GM19238 (cell line): ENCODE measurements around the gene NDE1.
"Not testable (repeated sequence)": the region's sequence is repeated elsewhere in the genome, so short reads cannot be mapped to it uniquely, and the experiment has no call there.

Experiments used
- DNase-seq: peaks from one replicate; pipeline ENCODE4 v3.0.0; 2011; ENCODE audit warnings: low spot score; ENCODE audit not compliant: insufficient read length

Gene NDE1, protein sequence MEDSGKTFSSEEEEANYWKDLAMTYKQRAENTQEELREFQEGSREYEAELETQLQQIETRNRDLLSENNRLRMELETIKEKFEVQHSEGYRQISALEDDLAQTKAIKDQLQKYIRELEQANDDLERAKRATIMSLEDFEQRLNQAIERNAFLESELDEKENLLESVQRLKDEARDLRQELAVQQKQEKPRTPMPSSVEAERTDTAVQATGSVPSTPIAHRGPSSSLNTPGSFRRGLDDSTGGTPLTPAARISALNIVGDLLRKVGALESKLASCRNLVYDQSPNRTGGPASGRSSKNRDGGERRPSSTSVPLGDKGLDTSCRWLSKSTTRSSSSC

DNA sequence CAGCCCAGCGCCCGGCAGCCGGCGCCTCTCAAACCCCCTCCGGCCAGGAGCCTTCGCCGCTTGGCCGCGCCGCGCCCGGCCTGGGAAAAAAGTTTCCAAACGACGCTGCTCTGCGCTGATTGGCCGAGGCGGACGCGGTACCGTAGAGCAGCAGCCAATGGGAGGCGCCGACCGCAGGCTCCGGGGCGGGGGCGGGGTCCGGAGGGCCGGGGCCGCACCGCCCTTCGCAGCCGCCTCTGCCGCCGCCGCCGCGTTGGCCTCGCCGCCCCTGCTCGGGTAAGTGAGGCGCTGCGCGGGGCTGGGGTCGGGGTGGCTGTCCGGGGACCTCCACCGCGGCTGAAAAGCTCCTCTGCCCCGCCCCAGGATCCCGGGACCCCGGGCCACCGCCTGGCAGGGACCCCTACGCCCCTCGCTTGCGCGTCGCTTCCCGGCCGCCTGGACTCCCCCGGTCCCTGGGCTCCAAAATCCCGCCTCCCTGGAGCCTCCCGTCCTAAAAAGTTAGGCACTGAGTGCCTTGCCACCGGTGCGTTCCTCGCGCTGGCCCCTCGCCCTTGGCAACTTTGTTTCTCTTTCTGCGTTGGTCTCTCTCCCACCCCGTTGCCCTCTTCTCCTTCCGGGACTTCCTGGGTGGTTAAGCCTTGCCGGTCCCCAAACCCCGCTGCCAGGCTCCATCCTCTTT is at the start of gene NDE1:
TSS of gene NDE1 (plus strand) at position 227 of the 679 bp plus-strand sequence. CDS start 14,534 bp downstream, outside the sequence.
- peak; percentile 89 for DNase-seq

DNA sequence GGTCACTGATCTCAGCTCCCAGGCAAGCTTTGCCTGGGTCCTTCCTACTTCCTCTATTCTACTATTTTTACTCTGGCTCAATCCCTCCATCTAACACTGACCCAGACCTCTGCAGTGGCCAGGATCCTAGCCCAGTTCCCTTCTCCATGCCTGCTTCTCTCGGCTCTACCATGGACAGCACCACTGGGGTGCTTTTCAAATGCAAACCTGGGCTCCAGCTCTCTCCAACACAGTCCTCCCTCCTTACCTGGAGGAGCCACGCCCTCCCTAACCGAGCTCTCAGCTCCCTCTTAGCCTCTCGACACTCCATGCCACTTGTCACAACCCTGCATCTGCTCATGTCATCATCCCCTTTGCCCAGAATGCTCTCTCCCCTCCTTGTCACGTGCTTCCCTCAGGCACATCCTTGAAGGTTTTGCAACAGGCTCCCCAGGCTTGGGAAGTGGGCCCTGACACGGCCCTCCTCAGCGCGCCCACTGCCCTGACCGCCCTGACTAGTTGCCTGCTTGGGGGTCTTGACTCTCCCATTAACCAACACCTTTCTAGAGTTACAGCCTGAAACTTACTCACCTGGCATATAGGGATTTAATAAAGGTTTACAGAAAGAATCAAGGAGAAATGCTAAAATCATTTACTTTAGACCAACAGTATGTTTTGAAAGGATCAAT is 48.7 kb upstream of the NDE1 start:
- DNase-seq: no peak

DNA sequence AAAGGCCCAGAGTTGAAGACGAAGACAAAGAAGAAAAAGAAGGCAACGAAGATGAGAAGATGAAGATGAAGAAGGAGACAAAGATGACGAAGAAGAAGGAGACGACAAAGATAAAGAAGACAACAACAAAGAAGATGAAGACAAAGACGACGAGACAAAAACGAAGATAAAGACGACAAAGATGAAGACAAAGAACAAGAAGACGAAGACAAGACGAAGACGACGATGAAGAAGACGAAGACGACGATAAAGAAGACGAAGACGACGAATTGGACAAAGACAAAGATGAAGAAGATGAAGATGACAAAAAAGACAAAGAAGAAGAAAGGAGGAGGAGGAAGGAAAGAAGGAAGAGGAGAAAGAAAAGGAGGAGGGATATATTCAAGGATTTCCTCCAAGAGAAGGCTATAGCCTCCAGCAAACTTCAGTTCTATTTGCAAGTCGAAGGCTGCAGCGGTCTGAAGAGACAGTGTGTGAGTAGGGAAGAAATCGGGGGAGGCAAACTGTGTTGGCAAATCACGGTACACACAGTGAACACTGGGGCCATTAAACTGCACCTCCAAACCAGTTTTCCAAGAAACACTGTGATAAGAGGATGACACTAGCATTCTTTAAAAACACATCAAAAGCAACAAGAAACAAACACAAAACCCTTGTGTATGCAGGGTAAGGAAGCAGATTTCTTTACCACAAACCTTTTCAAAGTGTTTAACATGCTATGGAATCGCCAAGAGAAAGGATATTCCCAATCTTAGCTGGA is 47.6 kb upstream of the NDE1 start:
- no peak for DNase-seq

DNA sequence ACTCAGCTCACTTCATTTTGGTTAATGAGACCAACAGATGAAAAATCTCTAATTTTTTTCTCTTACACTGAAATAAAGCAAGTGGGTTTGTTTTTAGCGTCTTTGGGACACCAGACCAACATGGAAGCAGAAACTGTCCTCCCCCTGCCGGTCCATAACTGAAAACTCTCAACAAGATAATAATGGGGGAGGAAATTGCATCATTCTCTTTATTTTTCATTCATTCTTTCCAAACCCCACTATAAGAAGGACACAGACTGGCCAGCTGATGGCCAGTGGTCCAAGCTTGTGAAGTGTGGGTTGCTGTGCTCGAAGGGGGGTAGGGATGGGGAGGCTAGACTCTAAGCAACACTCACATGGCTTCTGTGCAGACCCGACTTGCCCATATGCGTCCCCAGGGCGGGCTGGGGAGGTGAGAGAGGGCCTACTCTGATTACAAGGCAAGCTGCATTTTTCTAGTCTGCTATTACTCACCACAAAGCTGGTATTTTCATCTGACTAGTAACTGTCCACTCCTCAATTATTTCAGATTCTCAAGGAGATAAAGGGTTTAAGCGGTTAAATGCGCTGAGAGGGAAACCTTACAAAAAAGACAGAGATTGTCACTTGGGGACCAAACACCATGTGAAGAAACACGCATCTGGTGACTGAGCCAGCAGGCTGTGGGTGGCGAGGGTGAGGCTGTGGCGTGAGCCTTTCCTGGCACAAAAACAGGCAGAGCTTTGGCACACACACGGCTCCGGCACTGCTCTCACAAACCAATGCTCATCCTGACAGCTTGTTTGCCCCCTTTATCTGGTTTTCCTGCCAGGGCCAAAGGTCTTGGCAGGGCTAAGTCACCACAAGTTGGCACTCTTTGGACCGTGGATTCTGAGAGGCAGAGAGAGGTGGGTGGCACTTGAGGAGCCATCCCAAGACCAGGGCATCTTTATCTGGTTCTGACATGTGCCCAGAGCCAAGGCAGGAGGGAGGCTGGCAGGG is 45.3 kb upstream of the NDE1 start:
- no peak for DNase-seq

DNA sequence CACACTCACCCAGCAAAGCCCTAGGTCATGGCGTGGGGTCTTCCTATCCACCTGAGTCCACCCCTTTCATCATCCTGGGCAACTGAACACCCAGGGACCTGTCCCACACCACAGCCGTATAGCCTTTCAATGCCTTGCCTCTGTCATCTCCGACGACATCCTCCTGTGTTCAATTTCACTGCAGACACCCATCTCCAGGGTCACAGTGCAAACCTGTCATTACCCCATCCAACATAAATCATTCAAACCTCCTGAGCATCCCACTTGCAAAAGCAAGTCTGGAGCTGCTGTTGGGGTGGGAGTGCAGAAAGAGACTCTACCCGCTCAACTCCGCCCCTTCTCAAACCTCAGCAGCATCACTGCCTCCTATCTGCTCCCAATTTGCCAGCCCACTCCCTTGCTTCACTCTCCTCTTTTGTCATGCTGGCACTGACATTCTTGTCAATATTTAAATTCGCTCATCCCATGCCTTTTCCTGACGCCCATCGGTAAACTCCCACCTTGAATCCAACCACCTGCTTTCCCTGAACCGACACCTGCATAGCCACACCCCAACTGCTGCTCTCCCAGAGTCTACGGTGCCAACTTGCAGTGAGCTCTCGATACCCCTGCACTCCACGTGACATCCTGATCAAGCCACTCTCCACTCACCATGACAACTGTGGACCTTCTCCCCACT is 44.1 kb upstream of the NDE1 start:
- no peak for DNase-seq

DNA sequence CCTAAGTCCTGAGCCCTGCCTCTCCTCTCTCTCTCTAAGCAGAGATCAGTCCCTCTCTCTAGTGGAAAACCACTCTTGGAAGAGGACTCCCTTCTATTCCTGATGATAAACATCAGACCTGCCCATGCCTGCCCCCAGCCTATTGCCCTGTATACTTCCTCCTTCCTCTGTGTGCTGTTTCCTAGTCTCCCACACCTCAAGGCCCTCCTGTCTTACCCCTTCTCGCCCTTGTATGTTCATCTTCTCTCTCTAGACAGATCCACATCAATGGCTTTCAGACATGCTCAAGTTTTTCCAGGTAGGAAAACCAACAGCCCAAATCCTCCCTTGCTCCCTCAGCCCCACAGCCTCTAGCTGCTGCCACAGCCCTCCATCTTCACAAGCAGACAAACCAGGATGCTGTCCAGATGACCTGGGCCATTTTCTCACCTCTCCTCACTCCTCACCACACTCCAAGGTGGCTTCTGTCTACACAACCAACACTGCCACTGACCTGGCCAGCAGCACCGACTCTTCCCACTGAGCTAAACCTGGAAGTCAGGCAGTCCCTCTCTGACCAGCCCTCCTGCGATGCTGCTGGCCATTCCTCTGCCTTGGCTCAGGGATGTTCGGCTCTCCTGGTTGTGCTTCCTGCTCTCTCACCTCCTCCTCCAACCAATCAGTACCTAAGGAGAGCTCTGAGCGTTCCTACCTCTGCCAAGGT is 43.4 kb upstream of the NDE1 start:
- DNase-seq: no peak

DNA sequence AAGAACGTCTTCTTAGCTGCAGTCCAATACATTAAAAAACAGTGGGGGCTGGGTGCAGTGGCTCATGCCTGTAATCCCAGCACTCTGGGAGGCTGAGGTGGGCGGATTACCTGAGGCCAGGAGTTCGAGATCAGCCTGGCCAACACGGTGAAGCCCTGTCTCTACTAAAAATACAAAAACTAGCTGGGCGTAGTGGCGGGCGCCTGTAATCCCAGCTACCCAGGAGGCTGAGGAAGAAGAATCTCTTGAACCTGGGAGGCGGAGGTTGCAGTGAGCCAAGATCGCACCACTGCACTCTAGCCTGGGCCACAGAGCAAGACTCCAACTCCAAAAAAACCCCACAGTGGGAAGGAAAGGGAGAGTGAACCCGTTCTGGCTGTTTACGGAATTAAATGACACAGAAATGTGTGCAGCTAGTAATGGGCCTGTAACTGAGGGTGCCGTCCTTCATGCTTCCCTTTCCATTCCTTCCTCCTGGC is 42.8 kb upstream of the NDE1 start:
- not testable (repeated sequence) for DNase-seq

DNA sequence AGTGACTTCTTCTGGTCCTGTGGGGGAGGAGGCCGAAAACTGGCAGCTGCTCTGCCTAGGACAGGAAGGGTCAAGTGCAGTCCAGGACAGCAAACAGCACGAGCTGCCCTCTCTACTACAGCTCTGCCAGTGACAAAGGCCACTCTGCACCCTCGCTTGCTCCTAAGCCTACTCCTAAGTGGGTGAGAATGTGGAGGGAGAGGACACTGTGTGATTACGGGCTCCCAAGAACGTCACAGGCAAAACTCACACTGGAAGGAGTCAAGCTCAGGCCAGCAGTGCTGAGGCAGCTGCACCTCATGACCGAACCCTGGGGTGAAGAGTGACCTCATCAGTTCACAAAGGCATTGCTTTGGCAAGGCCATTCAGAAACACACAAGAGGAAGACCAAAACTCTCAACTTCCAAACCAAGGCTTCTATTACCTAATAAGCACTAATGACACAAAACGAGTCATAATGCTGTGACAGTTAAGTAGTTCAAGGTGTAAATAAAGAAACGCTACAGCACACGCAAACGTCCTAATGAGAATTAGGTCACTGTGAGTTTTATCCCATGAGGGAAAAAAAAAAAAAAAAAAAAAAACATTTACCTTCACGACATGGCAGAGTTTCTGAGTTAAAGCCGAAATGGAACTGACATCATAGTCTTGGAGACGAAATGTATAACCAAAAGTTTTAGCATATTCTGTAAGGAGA is 42.2 kb upstream of the NDE1 start:
- DNase-seq: no peak

DNA sequence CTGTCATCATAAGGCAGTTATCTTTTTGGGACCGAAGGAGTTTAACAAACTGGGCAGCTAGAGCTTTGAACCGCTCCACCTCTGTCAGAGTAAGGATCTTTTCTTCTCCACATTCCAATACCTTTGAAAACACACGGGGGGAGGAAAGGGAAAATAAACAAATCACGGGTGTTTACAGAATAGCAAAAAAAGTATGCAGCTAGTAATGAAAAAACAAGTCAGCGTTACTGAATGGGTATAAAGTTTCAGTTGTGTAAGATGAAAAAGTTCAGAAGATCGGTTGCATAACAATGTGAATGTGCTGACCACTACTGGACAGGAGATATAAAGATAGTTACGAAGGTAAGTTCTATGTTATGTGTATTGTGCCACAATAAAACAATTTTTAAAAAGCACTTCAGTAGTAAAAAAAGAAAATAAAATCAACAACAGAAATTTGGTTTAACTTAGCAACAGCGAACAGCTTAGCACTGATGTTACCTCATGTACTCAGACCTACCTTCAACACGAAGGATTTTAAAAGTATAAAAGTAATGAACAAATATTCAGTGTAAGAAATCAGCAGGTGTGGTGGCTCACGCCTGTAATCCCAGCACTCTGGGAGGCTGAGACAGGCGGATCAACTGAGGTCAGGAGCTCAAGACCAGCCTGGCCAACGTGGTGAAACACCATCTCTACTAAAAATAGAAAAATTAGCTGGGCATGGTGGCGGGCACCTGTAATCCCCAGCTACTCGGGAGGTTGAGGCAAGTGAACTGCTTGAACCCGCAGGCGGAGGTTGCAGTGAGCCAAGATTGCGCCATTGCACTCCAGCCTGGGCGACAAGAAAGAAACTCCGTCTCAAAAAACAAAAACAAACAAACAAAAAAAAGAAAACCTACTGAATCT is 41.4 kb upstream of the NDE1 start:
- DNase-seq: no peak

DNA sequence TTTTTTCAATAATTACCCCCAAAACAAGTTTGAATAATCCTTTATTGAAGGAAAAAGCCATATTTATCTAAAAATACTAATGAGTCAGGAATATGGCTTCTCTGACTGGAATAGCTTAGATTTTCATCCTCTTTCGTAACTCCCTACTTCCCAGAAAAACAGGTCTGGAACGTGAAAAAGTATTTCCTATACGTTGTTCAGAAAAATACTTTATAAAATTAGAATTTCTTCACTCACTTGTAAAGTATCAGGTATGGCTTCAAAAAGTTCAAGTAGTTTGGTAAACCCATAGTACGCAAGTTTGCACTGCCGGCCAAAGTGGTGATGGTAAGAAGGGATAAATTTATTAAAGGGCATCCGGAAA is 40.8 kb upstream of the NDE1 start:
- no peak for DNase-seq

DNA sequence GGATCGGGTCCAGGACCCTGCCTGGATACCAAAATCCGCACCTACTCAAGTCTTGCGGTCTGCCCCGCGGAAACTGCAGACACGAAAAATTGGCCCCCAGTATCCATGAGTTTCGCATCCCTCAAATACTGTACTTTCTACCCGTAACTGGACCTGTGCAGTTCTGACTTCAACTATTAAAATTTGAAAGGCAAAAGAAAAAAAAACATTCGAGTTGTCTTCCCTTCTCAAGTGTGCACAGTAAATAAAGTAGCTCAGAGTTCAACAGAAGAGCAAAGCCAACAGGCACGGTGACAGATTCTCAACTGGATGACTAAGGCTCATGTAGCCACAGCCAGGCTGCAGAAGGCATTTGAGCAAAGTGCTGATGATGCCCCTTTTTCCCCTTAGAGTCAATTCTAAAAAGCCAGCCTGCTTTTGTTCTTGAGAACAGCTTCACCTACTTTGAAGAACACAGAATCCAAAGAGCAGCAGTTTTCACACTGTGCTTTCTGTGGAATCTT is 39.6 kb upstream of the NDE1 start:
- no peak for DNase-seq

DNA sequence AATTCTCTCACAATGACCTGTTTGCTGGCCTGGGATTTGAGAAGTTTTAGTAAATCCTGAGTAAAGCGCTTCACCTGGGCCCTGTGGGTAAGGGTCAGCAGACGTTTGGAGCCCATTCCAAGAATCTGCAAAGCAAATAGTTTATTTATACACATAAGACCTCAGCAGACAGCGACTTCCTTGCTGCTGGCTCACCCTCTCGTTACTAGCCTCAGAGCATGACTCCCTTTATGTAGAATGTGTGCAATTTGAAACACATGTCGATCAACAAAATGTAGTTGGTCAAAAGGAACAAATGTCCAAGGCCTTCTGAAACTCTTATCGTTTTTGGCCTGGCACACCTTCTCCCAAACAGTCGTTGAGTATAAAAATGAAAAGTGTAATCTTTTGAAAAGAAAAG is 38.4 kb upstream of the NDE1 start:
- no peak for DNase-seq

DNA sequence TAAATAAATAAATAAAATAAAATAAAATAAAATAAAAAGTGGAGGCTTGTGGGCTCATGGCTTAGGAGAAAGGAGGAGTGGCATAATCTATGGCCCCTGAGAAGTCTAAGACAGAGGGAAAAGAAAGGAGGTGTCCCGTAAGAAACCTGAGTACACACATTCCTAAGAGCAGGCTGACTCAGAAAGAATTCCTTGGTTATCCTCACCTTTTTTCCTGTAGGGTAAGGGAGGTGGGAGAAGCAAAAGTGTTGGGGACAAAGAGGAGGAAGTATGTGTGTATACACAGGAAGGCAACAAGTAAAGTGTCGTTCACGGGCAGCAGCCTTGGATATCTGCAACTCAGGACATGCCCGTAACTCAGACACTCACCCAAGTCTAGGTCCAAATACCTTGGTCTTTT is 36.4 kb upstream of the NDE1 start:
- no peak for DNase-seq

DNA sequence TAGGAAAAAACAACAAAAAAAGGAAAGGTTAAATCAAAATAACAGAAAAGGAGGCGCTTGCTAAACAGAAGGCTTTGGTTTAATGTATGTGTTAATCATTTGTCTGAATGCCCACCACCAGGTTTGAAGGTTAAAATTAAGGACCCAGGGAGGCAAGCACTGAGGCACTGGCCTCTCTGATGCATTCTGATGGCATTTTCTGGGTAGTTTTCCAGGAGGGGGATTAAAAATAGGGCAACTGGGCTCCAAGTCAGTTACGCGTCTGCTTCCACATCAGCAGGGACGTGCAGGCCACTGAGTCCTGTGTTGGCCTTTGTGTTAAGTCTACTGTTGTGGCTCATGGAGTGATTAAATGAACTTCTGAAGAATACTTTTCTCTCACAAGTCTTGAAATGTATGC is 34.0 kb upstream of the NDE1 start:
- DNase-seq: no peak

DNA sequence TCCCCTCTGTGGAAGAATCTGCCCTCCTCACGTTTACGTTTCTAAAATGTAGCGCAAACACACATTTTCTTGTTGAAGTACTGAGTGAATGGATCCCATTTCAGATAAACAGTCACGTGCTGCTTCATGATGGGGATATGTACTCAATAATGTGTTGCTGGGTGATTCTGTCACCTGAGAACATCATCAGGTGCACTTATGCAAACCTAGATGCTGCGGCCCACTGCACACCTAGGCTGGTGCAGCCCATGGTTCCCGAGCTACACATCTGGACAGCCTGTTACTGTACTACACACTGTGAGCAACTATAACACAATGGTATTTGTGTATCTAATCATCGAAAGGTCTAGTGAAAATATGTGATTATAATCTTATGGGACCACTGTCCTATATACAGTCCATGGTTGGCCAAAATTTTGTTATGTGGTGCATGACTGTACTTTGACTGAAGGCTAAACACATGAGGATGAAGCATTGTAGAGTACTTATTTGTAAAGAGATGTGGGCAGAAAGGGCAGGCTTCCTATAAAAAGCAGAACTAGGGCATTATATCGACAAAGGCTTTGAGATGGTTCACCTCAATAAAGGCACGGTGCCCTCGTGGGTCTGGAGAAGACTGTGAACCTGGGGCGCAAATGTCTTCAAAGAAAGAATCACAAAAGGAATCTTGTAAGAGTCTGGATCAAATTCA is 33.4 kb upstream of the NDE1 start:
- no peak for DNase-seq

DNA sequence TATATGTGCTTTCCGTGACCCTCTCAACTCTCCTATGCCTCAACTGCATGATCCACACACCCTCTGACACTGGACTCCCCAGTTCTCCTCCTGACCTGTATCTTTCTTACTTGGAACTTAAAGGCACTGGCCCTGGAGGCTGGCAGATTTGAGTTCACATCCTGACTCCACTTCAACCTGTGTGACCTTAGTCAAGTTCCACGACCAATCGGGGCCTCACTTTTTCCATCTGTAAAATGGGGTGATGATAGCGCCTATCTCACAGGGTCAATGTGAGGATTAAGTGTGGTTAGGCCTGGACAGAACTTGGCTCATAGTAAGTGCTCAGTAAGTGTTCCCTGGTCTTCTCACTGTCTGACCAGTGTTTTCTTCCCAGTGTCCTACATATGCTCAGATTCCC is 32.1 kb upstream of the NDE1 start:
- no peak for DNase-seq

DNA sequence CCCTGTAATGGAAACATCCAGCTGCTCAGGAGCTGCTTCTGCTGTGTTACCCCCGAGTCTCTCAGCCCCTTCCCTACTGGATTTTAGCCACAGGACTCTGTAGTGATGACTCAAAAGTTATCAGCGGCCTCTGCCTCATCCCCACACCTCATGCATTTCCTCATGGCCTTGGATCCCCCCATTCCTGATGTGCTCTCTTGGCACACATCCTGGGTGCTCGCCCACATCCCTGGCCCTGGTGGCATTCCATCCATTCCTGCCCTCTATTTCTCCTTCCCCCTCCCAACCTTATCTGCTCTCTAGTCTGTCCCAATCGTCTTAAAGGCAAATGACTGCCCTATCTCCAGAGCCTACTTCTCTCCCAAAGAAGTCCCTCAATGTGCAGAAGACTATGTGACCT is 31.7 kb upstream of the NDE1 start:
- no peak for DNase-seq
